ENCODE data around the gene PHOSPHO2.

The PHOSPHO2 gene

DNA sequence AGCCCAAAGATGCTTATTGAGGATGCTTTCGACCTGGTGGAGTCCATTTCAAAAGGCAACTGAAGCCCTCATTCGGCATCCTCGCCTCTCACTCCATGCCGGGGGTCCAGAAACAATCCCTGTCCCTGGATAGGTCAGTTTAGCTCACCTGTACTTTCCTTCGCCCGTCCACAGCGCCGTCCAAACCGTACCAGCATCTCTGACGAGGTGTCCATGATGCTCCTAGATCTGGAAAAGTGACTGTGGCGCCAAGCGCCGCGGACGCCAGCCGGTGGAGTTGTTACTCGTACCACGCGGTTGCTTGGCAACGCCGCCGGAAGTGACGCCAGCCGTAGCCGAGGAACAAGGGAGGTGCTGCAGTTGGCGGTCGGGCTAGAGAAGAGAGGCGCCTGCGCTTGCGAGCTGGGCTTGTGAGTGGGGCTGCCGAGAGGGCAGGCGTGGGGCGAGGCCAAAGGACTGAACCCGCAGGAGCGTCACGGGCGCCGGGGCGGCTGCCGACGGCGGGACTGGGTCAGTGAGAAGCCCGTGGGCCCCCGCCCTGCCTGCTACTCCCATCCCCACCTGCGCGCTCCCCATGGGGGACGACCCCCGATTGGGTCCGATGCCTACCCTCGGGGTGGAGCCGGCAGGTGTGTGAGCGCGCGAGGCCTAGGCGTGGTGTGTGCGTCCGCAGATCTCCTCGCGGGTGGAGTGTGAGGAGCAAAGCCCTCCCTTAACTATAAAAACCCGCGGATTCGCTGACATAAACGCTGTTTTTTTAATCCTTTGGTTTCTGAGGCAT lies at the start of gene PHOSPHO2, which contains the start of gene CFAP210:
Gene PHOSPHO2 (plus strand): TSS at position 357 of the 781 bp plus-strand sequence. CDS start 6,503 bp downstream, outside the sequence.
Gene CFAP210 (minus strand): TSS at position 293 of the 781 bp plus-strand sequence. CDS start 78 bp downstream, at position 215.
- peak; percentile 97 for DNase-seq

DNA sequence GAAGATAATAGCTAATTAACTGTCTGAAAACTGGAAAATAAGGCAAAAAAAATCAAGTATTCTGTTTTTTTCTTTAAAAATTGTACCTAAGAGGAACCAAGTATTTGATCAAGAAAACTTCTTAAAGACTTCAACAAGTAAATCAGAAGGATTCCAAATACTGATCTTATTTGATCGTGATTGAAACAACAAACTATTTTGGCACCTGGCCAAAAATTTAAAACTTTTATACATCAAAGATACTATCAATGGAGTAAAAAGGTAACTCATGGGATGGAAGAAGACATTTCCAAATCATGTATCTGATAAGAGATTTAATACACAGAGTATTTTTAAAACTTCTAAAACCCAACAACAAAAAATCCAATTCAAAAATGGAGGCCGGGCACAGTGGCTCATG lies 46.8 kb upstream of the PHOSPHO2 start:
- no peak for DNase-seq

DNA sequence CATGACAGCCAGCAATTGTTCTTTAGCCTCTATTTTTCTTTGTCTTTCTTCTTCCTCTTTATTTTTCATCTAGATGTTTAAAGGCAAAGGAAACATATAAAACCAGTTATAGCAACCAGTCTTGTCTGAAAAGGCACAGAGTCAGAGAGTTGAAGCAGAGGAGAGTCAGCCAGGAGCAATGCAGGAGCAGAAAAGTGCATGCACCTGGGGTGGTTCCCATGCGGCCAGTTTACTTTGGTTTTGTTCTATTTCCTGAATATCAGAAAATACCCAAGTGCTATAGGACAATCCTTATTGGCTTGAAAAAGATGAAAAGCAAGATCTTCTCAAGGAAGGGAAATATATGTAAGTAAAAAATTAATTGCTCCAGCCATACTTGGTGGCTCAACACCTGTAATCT lies 45.0 kb upstream of the PHOSPHO2 start:
- DNase-seq: no peak

GRCh38 chr2:169653636-169654035 lies 40.6 kb upstream of the PHOSPHO2 start:
- DNase-seq: no peak

DNA sequence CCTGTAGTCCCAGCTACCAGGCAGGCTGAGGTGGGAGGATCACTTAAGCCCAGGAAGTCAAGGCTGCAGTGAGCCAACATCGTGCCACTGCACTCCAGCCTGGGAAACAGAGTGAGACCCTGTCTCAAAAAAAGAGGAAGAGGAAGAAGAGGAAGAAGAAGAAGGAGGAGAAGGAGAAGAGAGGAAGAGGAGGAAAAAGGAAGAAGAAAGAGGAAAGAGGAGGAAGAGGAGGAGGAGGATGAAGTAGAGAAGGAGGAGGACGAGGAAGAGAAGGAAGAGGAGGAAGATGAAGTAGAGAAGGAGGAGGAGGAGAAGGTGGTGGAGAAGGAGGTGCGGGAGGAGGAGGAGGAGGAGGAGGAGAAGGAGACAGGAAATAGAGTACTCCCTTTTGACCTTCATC lies 38.1 kb upstream of the PHOSPHO2 start:
- DNase-seq: no peak

- DNase-seq: no peak
Observed at GRCh38 chr2:169658877-169659276, 35.4 kb upstream of the PHOSPHO2 start.

DNA sequence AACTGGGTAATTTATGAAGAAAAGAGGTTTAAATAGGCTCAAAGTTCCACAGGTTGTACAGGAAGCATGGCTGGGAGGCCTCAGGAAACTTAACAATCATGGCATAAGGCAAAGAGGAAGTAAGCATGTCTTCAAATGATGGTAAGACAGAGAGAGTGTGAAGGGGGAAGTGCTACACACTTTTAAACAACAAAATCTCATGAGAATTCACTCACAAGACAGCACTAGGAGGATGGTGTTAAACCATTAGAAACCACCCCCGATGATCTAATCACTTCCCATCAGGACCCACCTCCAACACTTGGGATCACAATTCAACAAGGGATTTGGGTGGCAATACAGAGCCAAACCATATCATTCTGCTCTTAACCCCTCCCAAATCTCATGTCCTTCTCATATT lies 34.9 kb upstream of the PHOSPHO2 start:
- DNase-seq: no peak

DNA sequence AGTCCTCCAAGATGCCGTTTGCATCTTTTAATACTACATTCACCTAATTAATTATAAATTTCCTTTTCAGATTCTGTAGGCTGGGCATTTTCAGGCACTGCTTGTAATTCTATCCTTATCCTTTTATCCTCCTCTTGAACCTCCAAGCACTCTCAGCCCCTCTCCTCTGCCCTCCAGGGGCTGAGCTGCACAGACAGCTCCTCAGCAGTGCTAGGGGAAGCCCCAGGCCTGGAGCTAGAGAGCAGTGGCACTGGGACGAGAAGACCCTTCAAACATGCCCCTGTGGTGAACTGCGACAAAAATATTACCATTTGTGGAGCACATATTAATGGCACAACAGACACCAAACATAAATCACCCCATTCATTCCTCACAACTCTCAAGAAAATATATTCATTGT lies 33.0 kb upstream of the PHOSPHO2 start:
- no peak for DNase-seq

- DNase-seq: peak; percentile 72
Observed at GRCh38 chr2:169662744-169663143, 31.5 kb upstream of the PHOSPHO2 start.

DNA sequence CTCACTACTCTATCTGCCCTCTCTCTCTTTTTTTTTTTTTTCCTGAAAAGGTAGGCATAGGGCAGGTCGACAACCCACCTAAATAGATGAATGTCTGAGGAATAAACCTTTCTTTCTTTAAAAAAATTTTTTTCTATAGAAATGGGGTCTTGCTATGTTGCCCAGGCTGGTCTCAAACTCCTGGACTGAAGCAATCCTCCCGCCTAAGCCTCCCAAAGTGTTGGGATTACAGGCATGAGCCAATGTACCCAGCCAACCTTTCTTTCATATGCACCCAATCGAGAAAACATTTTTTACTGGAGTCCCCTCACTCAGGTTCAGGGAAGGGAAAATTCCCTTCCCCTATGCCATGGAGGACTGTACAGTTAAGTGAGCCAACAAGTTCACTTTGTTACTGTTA lies 31.0 kb upstream of the PHOSPHO2 start:
- no peak for DNase-seq

DNA sequence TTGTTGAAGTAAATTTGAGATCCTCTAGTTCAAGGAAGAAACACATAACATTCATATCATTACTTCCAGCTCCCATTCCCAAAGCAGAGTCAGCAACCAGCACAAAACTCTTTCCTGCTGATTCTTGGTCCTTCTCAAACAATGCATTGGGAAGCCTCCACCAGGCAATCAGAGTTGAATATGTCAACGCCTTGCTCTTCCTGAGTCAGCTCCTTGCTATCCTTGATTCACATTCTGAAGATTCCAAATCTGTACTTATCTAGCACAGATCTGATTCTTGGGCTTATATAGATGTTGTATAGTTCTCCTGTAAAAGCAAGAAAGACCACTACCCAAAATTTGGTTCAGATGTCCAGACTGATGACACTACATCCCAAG lies 29.7 kb upstream of the PHOSPHO2 start:
- no peak for DNase-seq

- peak; percentile 89 for DNase-seq
Observed at GRCh38 chr2:169664978-169665930, 29.0 kb upstream of the PHOSPHO2 start.

DNA sequence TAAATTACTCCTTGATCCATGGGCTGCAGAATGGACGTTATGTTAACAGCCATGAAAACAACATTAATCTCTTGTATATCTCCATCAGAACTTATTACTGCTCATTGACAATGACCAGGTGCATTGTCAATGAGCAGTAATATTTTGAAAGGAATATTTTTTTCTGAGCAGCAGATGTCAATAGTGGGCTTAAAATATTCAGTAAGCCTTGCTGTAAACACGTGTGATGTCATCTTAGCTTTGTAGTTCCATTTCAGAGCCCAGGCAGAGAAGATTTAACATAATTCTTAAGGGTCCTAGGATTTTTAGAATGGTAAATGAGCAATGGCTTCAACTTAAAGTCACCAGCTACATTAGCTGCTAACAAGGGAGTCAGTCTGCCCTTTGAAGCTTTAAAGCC lies 26.7 kb upstream of the PHOSPHO2 start:
- no peak for DNase-seq

GRCh38 chr2:169670215-169670651 lies 24.0 kb upstream of the PHOSPHO2 start:
- DNase-seq: peak; percentile 52

DNA sequence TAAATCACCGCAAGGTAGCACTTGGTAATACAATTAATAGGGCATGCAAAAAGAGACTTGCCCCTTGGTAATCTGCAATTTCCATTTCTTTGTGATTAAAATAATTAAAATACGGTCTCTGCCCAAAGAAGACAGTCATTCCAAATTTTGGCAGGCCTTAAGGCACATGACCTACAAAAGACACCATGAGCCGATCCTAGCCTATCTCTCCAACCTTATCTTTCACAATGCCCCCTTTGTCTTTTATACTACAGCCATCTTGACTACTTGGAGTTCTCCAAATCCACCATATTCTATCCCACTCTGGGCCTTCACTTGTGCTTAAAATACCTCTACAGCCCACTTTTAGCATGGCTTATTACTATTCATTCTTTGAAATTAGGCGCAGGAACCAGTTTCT lies 23.3 kb upstream of the PHOSPHO2 start:
- no peak for DNase-seq

GRCh38 chr2:169672406-169672805 lies 21.9 kb upstream of the PHOSPHO2 start:
- no peak for DNase-seq

GRCh38 chr2:169673106-169673505 lies 21.2 kb upstream of the PHOSPHO2 start:
- DNase-seq: no peak

DNA sequence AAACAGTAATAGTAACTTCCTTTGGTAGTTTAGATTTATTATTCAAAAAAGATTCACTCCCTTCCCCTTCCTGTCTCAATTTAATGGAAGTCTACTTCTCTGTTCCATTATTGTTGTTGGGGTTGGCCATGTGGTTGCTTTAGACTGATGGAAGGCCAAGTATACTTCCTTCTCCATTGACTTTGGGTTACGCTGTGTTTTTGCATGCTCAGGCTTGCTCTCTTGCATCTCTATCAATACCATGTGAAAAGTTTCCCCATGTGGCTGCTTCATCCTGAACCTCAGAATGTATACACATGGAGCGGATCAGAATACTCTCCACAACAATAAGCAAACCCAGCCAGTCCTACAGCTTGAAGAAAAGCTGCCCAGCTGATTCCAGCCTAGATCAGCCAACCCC lies 20.3 kb upstream of the PHOSPHO2 start:
- DNase-seq: no peak

- peak; percentile 27 for DNase-seq
Observed at GRCh38 chr2:169676357-169676756, 17.9 kb upstream of the PHOSPHO2 start.

GRCh38 chr2:169676850-169677249 lies 17.4 kb upstream of the PHOSPHO2 start:
- no peak for DNase-seq

DNA sequence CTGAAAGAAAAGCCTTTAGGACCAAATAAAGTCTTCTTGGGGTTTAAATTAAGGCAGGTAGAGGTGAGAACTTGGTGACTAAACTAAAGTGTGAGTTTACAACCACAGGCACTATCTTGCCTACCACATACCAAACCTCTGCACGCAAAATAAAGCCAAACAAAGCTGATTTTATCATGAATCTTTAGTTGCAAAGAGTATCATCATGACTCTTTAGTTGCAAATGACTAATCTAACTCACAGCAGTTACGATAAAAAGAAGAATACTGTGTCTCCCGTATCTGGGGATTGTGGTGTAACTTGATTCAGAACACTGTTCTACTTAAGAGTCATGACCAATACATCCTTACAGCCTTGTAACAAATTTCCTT lies 11.2 kb upstream of the PHOSPHO2 start:
- no peak for DNase-seq

DNA sequence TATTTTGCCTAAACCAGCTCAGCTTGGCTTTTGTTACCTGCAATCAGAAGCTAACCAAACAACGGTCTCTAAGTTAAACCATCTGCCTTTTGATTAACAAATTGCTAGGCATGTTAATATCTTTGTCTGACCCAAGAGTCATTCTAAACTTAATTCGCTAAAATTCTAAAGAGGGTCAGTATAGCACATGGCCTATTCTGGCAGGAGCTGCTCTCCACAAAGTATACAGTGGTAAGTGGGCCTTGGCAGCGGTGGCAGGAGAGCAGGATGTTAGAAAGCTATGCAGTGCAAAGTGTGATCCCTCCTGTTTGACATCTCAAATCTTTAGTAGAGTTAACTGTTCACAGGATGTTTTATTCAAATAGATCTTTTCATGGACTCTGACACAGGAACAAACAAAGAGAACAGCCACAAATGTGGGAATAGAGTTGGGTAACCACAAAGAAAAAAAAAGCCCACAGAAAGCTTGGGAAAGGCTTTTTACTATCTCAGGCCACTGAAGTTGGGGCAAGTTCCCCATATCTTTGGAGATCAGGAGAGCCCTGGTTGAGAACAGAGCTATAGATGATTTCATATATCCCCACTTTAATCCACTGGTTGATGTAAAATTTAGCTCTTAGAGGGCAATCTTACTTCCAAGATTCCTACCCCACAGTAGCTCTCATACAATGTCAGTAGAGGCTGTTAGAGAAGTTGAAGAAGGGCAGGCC lies 10.7 kb upstream of the PHOSPHO2 start:
- no peak for DNase-seq

GRCh38 chr2:169684135-169684565 lies 10.1 kb upstream of the PHOSPHO2 start:
- DNase-seq: no peak

Measured in hematopoietic multipotent progenitor cell treated with erythropoietin and hydrocortisone succinate and interleukin-3 and kit ligand, for 8 days (in vitro differentiated cells).